ENCODE results near the gene THAP6.

Gene THAP6

GRCh38 chr4:75498041-75498440 is 16.2 kb upstream of the THAP6 start:
- TF ChIP-seq, protein P1, sequence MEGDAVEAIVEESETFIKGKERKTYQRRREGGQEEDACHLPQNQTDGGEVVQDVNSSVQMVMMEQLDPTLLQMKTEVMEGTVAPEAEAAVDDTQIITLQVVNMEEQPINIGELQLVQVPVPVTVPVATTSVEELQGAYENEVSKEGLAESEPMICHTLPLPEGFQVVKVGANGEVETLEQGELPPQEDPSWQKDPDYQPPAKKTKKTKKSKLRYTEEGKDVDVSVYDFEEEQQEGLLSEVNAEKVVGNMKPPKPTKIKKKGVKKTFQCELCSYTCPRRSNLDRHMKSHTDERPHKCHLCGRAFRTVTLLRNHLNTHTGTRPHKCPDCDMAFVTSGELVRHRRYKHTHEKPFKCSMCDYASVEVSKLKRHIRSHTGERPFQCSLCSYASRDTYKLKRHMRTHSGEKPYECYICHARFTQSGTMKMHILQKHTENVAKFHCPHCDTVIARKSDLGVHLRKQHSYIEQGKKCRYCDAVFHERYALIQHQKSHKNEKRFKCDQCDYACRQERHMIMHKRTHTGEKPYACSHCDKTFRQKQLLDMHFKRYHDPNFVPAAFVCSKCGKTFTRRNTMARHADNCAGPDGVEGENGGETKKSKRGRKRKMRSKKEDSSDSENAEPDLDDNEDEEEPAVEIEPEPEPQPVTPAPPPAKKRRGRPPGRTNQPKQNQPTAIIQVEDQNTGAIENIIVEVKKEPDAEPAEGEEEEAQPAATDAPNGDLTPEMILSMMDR (conservative IDR thresholded peaks at IDR 0.05; ENCODE audit: low read length): no peak
- no peak for TF ChIP-seq EZH2phosphoT487 (IDR thresholded peaks at IDR 0.05; ENCODE audit: borderline replicate concordance)
- no peaks in the 10 kb centered on the region for H3K9me2 ChIP-seq (replicated peaks; ENCODE audit: low read depth, low read length)
- H3K79me2 ChIP-seq (ENCODE audit: insufficient read depth, low read length): peaks cover 44% of the 10 kb centered on the region
- no peaks in the 10 kb centered on the region for H3K27me3 ChIP-seq (ENCODE audit: insufficient read depth, low read length, poor library complexity, severe bottlenecking)
- peaks cover 60% of the 10 kb centered on the region for H3K36me3 ChIP-seq (ENCODE audit: insufficient read depth, low read length)
- no peak overlapping the region for H3K4me3 ChIP-seq (ENCODE audit: low read length, poor library complexity, severe bottlenecking)
- peaks cover 5% of the 10 kb centered on the region; the same call in 1 of the 2 replicates for H3K9me3 ChIP-seq (ENCODE audit: insufficient read depth, low read depth, low read length)
- H2AFZ ChIP-seq (ENCODE audit: low read length): no peak overlapping the region
- no peaks in the 10 kb centered on the region for H3F3A ChIP-seq (ENCODE audit: low read depth)
- no peak overlapping the region for H3K9ac ChIP-seq (ENCODE audit: low read depth, low read length, poor library complexity, severe bottlenecking)
- peaks cover 6% of the 10 kb centered on the region for H3K4me1 ChIP-seq (ENCODE audit: insufficient read depth, low read length, poor library complexity, severe bottlenecking)
- peaks cover 25% of the 10 kb centered on the region for H4K20me1 ChIP-seq (ENCODE audit: insufficient read depth, low read length, poor library complexity, severe bottlenecking)
- H3K4me2 ChIP-seq (ENCODE audit: low read depth, low read length, poor library complexity, severe bottlenecking): no peak overlapping the region

- H3K9ac ChIP-seq (ENCODE audit: low read depth, low read length, poor library complexity, severe bottlenecking): no peak overlapping the region
- H3K4me2 ChIP-seq (ENCODE audit: low read depth, low read length, poor library complexity, severe bottlenecking): no peak overlapping the region
- TF ChIP-seq EZH2phosphoT487 (IDR thresholded peaks at IDR 0.05; ENCODE audit: borderline replicate concordance): no peak
- TF ChIP-seq, protein P1 (conservative IDR thresholded peaks at IDR 0.05; ENCODE audit: low read length): no peak
- H3F3A ChIP-seq (ENCODE audit: low read depth): no peaks in the 10 kb centered on the region
- no peak overlapping the region for H3K4me3 ChIP-seq (ENCODE audit: low read length, poor library complexity, severe bottlenecking)
- peaks cover 5% of the 10 kb centered on the region; the same call in 1 of the 2 replicates for H3K9me3 ChIP-seq (ENCODE audit: insufficient read depth, low read depth, low read length)
- H3K36me3 ChIP-seq (ENCODE audit: insufficient read depth, low read length): peaks cover 67% of the 10 kb centered on the region
- peaks cover 25% of the 10 kb centered on the region for H4K20me1 ChIP-seq (ENCODE audit: insufficient read depth, low read length, poor library complexity, severe bottlenecking)
- H3K27me3 ChIP-seq (ENCODE audit: insufficient read depth, low read length, poor library complexity, severe bottlenecking): no peaks in the 10 kb centered on the region
- H3K9me2 ChIP-seq (replicated peaks; ENCODE audit: low read depth, low read length): no peaks in the 10 kb centered on the region
- H3K4me1 ChIP-seq (ENCODE audit: insufficient read depth, low read length, poor library complexity, severe bottlenecking): peaks cover 6% of the 10 kb centered on the region
- H2AFZ ChIP-seq (ENCODE audit: low read length): no peak overlapping the region
- peaks cover 45% of the 10 kb centered on the region for H3K79me2 ChIP-seq (ENCODE audit: insufficient read depth, low read length)
These were observed 14.4 kb upstream of the THAP6 start for GRCh38 chr4:75499900-75500299.

DNA sequence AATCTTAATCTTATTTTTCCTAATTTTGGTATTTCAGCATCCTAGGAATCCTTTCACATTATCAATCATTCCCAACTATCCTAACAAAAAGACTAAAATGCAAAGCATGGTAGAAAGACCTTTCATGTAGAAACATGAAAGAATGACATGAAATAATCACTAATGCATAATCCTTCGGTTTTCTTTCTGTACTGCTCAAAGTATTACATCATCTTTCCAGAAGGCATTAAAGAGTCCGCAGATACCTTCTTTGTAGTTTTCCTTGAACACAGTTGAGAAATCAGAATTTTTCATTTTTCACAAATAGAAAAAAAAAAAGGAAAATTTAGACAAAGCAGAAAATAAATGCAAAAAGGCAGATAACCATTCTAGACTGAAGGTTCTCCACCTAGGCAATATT is 11.6 kb upstream of the THAP6 start:
- Histone ChIP-seq H3K4me3 (ENCODE audit: low read length, poor library complexity, severe bottlenecking) (no peak overlapping the region), H3K79me2 (ENCODE audit: insufficient read depth, low read length) (peaks cover 54% of the 10 kb centered on the region), H3K9ac (ENCODE audit: low read depth, low read length, poor library complexity, severe bottlenecking) (no peak overlapping the region), H3K27me3 (ENCODE audit: insufficient read depth, low read length, poor library complexity, severe bottlenecking) (no peaks in the 10 kb centered on the region), H3K4me1 (ENCODE audit: insufficient read depth, low read length, poor library complexity, severe bottlenecking) (peaks cover 14% of the 10 kb centered on the region), H3K4me2 (ENCODE audit: low read depth, low read length, poor library complexity, severe bottlenecking) (no peak overlapping the region), H3K36me3 (ENCODE audit: insufficient read depth, low read length) (peaks cover 69% of the 10 kb centered on the region), H2AFZ (ENCODE audit: low read length) (no peak overlapping the region), H3K9me2 (replicated peaks; ENCODE audit: low read depth, low read length) (no peaks in the 10 kb centered on the region), H3F3A (ENCODE audit: low read depth) (no peaks in the 10 kb centered on the region), H3K9me3 (ENCODE audit: insufficient read depth, low read depth, low read length) (peaks cover 5% of the 10 kb centered on the region; the same call in 1 of the 2 replicates), H4K20me1 (ENCODE audit: insufficient read depth, low read length, poor library complexity, severe bottlenecking) (peaks cover 19% of the 10 kb centered on the region)
- TF ChIP-seq, protein P1 (conservative IDR thresholded peaks at IDR 0.05; ENCODE audit: low read length): no peak
- TF ChIP-seq EZH2phosphoT487 (IDR thresholded peaks at IDR 0.05; ENCODE audit: borderline replicate concordance): no peak
